Nephron progenitor cell (in vitro differentiated cells): ENCODE data around the gene MECP2.

ENCODE experiments used
- DNase-seq: peaks from one replicate; pipeline ENCODE4 v3.0.0; 2021
- H3K27ac Mint-ChIP-seq: 2 replicates; pipeline ENCODE4 v1.8.0; 2021; ENCODE audit warnings: mild to moderate bottlenecking, moderate library complexity, mixed read lengths
- H3K27me3 Mint-ChIP-seq: 2 replicates; pipeline ENCODE4 v1.8.0; 2021; ENCODE audit warnings: mild to moderate bottlenecking, low read depth, mixed read lengths; ENCODE audit not compliant: poor library complexity
- H3K36me3 Mint-ChIP-seq: 2 replicates; pipeline ENCODE4 v1.8.0; 2021; ENCODE audit warnings: low read depth, mixed read lengths
- H3K4me1 Mint-ChIP-seq: 2 replicates; pipeline ENCODE4 v1.8.0; 2021; ENCODE audit warnings: mixed read lengths
- H3K4me3 Mint-ChIP-seq: 2 replicates; pipeline ENCODE4 v1.8.0; 2021; ENCODE audit warnings: mild to moderate bottlenecking, moderate library complexity, mixed read lengths
- H3K9me3 Mint-ChIP-seq: 2 replicates; pipeline ENCODE4 v1.8.0; 2021; ENCODE audit warnings: mild to moderate bottlenecking, moderate library complexity, mixed read lengths
- TF ChIP-seq, protein P1 (sequence below): fragments of 200-600 bp; sonication (generic); IDR thresholded peaks from 2 replicates; pipeline ENCODE4 v1.5.0; 2021; ENCODE audit warnings: antibody characterized with exemption

Gene MECP2

DNA sequence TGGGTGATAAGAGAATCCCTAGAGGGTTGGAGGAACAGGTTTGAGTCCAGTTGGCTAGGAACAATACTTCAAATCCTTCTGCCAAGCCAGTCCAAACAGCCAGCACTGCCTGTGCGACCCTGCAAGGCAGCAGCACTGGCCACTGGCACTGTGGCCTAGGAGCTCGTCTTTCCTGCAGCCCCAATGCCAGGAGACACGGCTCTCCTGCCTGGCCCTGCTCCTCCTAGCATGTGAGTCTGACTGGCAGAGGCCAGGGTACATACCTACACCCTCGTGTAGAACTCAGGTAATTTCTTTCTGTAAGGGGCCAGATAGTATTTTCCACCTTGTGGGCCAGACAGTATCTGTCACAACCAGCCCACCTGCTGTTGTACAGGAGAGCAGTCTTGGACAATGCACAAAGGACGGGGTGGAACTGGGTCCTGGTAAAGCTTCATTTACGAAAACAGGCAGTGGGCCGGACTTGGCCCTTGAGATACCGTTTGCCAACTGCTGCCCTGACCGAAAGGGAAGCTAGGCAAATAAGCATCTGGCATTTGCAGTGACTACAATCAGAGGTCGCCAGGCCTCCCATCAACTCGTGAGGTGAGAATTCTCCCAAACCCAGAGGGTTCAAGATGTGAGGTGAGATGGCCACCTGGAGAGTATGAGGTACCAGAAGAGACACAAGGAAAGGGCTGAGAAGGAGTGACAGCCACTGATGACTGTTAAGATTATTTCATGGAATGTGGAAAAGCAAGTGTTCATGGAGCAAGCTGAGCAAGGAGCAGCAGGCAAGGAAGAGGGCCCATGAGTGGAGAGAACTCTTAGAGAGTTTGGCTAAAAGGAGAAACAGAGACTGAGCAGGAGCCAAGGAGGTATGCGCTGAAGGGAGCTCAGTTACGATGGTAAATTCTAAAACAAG lies 48.1 kb downstream of the MECP2 start:
- Mint-ChIP-seq H3K9me3 (peaks cover 71% of the 10 kb centered on the region), H3K4me3 (no peak overlapping the region), H3K36me3 (peaks cover 29% of the 10 kb centered on the region), H3K27me3 (peaks cover 2% of the 10 kb centered on the region), H3K4me1 (peaks cover 54% of the 10 kb centered on the region), H3K27ac (peak overlapping the region; percentile 50)
- TF ChIP-seq, protein P1, sequence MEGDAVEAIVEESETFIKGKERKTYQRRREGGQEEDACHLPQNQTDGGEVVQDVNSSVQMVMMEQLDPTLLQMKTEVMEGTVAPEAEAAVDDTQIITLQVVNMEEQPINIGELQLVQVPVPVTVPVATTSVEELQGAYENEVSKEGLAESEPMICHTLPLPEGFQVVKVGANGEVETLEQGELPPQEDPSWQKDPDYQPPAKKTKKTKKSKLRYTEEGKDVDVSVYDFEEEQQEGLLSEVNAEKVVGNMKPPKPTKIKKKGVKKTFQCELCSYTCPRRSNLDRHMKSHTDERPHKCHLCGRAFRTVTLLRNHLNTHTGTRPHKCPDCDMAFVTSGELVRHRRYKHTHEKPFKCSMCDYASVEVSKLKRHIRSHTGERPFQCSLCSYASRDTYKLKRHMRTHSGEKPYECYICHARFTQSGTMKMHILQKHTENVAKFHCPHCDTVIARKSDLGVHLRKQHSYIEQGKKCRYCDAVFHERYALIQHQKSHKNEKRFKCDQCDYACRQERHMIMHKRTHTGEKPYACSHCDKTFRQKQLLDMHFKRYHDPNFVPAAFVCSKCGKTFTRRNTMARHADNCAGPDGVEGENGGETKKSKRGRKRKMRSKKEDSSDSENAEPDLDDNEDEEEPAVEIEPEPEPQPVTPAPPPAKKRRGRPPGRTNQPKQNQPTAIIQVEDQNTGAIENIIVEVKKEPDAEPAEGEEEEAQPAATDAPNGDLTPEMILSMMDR, result no peak
- DNase-seq, result no peak

DNA sequence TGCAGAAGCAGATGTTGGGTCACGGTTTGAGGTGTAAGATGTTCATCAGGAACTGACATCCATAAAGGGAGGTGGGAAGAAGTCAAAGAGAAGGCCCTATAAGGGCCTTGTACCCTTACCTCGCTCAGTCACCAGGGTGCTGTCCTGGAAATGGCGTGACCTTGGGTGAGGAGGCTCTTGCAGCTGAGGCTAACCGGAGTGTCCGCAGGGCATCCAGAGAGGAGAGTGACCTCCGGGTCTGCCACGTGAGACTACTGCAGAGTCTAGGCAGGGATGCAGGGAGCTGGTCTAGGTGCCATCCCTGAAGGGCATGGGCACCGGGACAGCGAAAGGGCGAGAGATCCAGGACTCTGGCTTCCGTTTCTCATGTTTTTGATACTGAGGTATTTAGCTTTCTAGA lies 49.1 kb downstream of the MECP2 start:
- TF ChIP-seq, protein P1, result no peak
- peaks cover 2% of the 10 kb centered on the region for H3K27me3 Mint-ChIP-seq
- no peak overlapping the region for H3K4me3 Mint-ChIP-seq
- H3K4me1 Mint-ChIP-seq, result peaks cover 54% of the 10 kb centered on the region
- H3K27ac Mint-ChIP-seq, result peak overlapping the region; percentile 6
- H3K36me3 Mint-ChIP-seq, result peaks cover 29% of the 10 kb centered on the region
- peaks cover 70% of the 10 kb centered on the region for H3K9me3 Mint-ChIP-seq
- no peak for DNase-seq

DNA sequence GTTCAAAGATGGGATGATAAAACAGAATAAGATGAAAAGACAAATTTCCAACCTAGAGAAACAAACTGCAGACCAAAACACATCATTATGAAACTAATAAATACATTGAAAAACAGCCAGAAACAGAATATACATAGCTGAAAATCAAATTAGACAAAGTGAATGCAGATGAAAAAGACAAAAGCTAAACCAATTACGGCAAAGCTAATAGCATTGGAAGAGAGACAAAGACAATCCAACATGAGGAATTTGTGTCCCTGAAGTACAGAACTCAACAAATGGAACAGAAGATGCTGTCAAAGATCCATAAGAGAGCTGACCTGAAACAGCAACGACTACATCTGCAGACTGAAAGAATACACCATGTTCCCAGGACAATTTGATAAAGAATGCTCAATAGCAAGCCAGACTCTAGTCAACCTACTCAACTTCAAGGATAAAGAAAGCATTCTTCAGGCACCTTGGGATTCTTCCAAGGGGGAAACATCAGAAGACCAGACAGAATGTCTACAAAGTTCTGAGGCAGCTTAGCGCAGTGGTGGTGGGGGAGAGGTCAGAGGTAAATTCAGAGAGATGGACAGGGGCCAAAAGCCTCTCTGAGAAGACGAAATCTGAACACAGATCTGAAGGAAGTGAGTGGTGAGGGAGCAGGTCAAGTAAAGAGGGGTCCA lies 50.4 kb downstream of the MECP2 start:
- H3K4me1 Mint-ChIP-seq, result peaks cover 55% of the 10 kb centered on the region
- DNase-seq, result no peak
- peaks cover 29% of the 10 kb centered on the region for H3K36me3 Mint-ChIP-seq
- TF ChIP-seq, protein P1, result no peak
- H3K27ac Mint-ChIP-seq, result peak overlapping the region; percentile 3
- peaks cover 69% of the 10 kb centered on the region for H3K9me3 Mint-ChIP-seq
- H3K4me3 Mint-ChIP-seq, result no peak overlapping the region
- H3K27me3 Mint-ChIP-seq, result peaks cover 2% of the 10 kb centered on the region

- H3K4me3 Mint-ChIP-seq, result no peak overlapping the region
- peak overlapping the region; percentile 3 for H3K27ac Mint-ChIP-seq
- TF ChIP-seq, protein P1, result no peak
- DNase-seq, result no peak
- H3K9me3 Mint-ChIP-seq, result peaks cover 63% of the 10 kb centered on the region
- H3K36me3 Mint-ChIP-seq, result peaks cover 25% of the 10 kb centered on the region
- peaks cover 2% of the 10 kb centered on the region for H3K27me3 Mint-ChIP-seq
- peaks cover 56% of the 10 kb centered on the region for H3K4me1 Mint-ChIP-seq
Observed at GRCh38 chrX:154046031-154046781, 51.3 kb downstream of the MECP2 start.

GRCh38 chrX:154044091-154044490 lies 53.4 kb downstream of the MECP2 start:
- no peak overlapping the region for H3K27ac Mint-ChIP-seq
- DNase-seq, result no peak
- H3K36me3 Mint-ChIP-seq, result peaks cover 29% of the 10 kb centered on the region
- H3K4me1 Mint-ChIP-seq, result peaks cover 52% of the 10 kb centered on the region
- peaks cover 2% of the 10 kb centered on the region for H3K27me3 Mint-ChIP-seq
- H3K9me3 Mint-ChIP-seq, result peaks cover 63% of the 10 kb centered on the region
- TF ChIP-seq, protein P1, result no peak
- no peak overlapping the region for H3K4me3 Mint-ChIP-seq
